ENCODE measurements around the gene ROMO1.
"Not testable (repeated sequence)": the region's sequence is repeated elsewhere in the genome, so short reads cannot be mapped to it uniquely, and the experiment has no call there.

The ROMO1 gene

GRCh38 chr20:35681960-35682359 is 17.2 kb upstream of the ROMO1 start:
- no peak for DNase-seq

GRCh38 chr20:35685368-35685767 is 13.8 kb upstream of the ROMO1 start:
- not testable (repeated sequence) for DNase-seq

DNA sequence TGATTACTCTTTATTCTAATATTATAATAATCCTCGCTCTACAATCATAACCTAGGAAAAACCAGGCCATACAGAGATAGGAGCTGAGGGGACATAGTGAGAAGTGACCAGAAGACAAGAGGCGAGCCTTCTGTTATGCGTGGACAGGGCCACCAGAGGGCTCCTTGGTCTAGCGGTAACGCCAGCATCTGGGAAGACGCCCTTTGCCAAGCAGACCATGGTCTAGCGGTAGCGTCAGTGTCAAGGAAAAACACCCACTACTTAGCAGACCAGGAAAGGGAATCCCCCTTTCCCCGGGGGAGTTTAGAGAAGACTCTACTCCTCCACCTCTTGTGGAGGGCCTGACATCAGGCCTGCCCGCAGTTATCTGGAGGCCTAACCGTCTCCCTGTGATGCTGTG is 12.3 kb upstream of the ROMO1 start:
- not testable (repeated sequence) for DNase-seq

DNA sequence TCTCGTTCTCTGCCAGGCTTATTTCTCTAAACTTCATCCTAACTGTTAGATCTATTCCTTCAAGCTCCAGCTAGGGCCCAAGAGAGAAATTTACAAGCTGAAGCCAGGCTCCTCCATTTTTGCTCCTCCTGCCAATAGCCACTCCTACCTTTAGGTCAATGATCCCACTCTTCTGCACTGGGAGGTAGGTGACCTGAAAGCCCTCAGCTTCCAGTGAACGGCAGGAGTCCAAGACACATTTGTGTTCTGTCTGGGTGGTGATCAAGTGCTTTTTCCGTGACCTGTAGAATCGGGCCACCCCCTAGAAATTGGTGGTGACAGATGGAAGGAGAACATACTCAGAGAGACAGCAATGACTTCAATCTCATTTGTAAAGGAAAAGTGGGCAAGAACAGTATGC is 8.9 kb upstream of the ROMO1 start:
- no peak for DNase-seq

- no peak for DNase-seq
Observed at GRCh38 chr20:35695245-35695749, 3.9 kb upstream of the ROMO1 start.

DNA sequence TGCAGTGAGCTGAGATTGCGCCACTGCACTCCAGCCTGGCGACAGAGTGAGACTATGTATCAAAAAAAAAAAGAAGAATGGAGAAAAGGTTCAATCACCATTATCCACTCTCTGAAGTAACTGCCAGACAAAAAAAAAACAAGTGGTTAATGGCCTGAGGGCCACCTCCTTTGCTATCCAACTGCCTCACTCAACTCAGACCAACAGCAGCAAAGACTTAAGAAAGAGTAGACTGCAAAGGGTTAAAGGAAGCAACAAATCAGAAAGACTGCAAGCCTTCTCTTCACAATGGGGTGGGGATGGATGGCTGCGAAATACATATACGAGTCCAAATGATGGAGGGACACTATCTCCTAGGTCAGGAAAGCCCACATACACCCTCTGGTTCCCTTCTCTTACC is 3.2 kb upstream of the ROMO1 start:
- DNase-seq, result no peak

DNA sequence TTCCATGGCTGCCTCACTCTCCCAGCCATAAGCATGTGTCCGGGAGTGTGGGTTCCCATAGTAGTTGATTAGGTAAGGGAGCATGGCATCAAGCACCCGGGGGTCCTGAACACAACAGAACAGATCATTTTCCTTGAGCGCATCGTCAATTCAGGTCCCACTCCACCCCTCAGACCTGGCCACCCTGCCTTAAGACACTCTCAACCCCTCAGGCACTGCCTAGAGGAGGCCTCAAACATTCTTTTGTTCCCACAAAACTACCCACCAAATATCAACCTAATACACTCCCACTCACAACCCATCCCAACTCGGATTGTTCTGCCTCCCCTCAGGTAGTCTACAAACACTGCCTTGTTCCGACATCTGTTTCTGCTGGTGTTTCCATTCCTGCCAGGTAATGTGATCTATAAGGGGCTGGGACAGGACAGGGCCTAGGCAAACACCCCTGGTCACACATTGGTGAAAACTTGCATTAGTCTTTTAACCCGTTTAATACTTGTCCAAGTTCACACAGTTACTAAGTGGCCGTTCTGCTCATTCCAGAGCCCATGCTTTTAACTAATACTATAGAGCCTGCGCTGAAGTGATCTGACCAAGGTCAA is 1.4 kb upstream of the ROMO1 start:
- DNase-seq, result no peak

- no peak for DNase-seq
Observed at GRCh38 chr20:35698298-35699126, 693 bp upstream of the ROMO1 start.

DNA sequence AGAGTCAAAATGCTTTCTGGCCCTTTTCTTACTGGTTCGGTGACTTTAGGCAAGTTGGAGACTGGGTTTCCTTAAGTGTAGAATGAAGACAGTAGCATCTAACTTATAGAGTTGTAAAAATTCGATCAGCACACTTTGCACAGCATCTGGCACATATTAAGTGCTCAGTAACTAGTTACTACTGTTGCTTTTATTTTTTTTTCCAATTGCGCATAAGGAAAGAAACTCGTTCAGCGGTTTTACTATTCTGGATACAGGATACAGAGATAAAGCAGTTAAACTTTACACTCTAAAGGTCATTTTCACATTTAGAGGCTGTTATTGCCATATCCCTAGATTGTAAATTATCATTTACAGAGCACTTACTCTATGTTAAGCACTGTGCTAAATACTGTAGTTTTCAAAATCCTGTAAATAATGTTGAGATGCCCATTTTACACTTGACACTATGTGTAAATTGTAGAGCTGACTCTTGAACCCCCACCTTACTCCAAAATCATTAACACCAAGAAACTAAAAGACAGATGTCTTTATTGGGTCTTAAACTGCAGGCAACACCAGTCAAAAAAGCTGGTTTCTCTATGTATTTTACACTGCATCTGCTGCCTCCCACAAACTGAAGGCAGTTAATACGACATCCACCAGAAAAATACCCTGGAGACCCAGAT is 886 bp downstream of the ROMO1 start:
- no peak for DNase-seq

DNA sequence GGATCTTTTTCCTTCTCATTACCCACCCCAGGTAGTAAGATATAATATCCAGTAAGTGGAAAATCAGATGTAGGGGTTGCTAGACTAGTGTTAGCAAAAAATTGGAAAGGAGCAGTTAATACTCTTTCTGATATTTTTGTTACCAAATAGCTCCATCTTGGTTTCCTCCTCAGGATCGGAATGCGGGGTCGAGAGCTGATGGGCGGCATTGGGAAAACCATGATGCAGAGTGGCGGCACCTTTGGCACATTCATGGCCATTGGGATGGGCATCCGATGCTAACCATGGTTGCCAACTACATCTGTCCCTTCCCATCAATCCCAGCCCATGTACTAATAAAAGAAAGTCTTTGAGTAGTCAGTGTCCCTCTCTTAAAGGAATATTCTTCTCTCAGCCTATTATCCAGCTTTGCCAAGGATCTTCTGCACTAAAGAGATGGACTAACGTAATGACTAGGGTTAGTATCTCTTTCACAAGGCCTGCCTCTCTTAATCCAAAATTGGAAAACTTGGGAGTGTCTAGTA is 1.5 kb downstream of the ROMO1 start:
- DNase-seq, result no peak

DNA sequence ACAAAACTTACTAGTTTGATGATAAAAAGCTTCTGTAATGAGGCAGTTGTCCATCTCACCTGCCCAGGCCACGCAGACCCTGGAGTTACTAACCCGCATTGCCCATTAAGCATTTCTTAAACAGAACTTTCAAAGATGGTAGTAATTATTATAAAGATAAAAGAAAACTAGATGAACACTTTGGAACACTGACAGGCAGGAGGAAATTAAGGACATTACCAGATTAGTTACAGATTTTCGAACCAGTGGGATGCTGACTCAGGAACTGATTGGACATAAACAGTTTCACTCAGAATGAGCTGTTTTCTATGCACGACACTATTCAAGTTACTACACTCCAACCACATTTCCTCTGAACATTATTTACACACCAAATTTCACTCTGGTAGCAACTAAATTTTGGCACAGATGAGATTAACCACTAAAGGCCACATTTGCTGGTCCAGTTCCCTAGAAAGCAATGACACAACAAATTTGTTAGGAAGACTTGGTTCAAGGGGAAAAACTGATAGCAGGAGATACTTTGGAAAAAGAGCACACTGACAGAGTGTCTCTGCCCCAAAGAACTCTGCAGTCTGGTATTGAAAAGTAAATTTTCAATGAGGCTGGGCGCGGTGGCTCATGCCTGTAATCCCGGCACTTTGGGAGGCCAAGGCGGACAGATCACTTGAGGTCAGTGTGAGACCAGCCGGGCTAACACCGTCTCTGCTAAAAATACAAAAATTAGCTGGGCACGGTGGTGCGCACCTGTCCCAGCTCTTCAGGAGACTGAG is 3.0 kb downstream of the ROMO1 start:
- no peak for DNase-seq

GRCh38 chr20:35702824-35703695 is 3.9 kb downstream of the ROMO1 start:
- DNase-seq, result no peak

DNA sequence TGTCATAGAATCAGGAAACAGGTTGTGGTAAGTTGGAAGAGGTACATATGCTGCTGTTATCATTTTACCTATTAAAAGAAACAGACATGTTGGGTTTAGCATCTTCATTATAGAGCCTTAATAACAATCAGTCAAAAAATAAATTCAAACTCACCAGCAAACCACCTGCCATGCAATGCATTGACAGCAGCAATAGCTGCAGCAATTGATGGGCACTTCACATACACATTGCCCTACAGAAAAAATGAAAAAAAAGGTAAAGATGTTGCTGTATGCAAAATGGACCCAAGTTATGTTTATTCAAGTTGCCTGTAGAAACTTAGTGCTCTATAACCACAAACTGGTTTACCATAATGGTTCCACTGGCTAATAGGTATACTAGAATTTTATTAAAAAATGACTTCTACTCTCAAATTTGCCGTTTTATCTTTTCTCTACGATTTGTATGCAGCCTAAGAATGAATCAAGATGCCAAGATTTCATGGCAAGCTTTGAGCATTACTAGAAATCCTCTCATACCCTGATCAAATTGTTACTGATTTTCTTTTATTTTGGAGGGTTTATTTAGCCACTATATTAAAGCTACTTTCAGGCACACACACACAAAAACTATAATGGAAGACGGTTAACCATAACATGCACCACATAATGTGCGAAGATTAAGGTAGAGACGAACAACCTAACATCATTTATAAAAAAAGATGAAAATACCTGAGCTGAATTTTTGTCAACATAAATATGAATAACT is 5.5 kb downstream of the ROMO1 start:
- DNase-seq, result no peak

GRCh38 chr20:35705894-35706293 is 6.7 kb downstream of the ROMO1 start:
- DNase-seq, result not testable (repeated sequence)

- not testable (repeated sequence) for DNase-seq
Observed at GRCh38 chr20:35706591-35707529, 7.7 kb downstream of the ROMO1 start.

GRCh38 chr20:35708502-35708901 is 9.3 kb downstream of the ROMO1 start:
- DNase-seq, result no peak

- DNase-seq, result no peak
Observed at GRCh38 chr20:35709259-35709658, 10.1 kb downstream of the ROMO1 start.

DNA sequence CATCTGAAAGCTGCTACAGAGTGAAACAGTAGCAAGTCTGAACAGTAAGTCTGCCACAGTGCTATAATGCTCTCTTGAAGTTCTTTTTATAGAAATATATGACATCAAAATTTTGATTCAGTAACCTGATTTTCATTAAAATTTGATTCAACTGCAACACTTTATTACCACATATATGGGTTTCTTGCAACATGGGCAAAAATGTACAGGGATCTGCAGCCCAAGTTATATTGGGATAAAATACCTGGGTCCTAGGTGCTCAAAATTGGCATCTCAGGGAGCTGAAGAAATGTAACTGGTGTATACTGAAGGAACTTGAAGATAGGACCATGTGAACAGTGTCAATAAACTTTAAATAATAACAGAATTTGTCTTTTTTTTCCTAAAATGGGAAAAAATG is 10.8 kb downstream of the ROMO1 start:
- DNase-seq, result no peak

GRCh38 chr20:35710884-35711587 is 11.8 kb downstream of the ROMO1 start:
- no peak for DNase-seq

All from stimulated activated CD8-positive, alpha-beta memory T cell treated with anti-CD3 and anti-CD28 coated beads, Interleukin-4, amount 100 ng/mL, for 48 hours (primary cell).